ENCODE measurements around the gene LRRC63.
"Not testable (repeated sequence)": the region's sequence is repeated elsewhere in the genome, so short reads cannot be mapped to it uniquely, and the experiment has no call there.

The LRRC63 gene

DNA sequence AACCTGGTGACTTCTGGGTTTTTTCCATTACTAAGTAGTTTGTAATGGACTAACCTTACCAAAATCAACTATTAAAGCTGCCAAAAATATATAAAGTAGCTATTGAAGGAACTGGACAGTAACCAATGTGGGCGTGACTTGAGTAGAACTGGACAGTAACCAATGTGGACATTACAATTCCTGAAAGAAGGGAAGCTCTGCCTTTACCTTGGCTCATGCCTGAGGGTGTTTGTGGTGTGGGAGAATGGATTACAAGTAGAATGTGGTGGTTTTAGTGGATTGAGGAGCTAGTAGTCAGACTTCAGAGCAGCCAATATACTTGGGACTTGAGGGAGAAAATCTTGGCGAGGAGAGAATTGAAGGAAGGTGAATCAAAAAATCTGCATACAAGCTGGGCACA is 17.5 kb downstream of the LRRC63 start:
- Histone ChIP-seq H3K27me3 (ENCODE audit: control insufficient read depth, insufficient read depth, low read length, poor library complexity, severe bottlenecking) (no peaks in the 10 kb centered on the region), H3K36me3 (ENCODE audit: control insufficient read depth, insufficient read depth, low read length) (no peaks in the 10 kb centered on the region), H3K4me3 (ENCODE audit: insufficient read depth, low read depth, low read length) (no peak overlapping the region), H3K9me3 (ENCODE audit: control insufficient read depth, low read length) (no peaks in the 10 kb centered on the region), H3K4me1 (ENCODE audit: control insufficient read depth, insufficient read depth, low read length) (no peaks in the 10 kb centered on the region), H3K27ac (ENCODE audit: insufficient read depth, low read depth, low read length, poor library complexity, severe bottlenecking) (no peak overlapping the region)
- 93 to 97% methylated on average over 2 of the region's 2 CpGs for WGBS, 2 experiments

DNA sequence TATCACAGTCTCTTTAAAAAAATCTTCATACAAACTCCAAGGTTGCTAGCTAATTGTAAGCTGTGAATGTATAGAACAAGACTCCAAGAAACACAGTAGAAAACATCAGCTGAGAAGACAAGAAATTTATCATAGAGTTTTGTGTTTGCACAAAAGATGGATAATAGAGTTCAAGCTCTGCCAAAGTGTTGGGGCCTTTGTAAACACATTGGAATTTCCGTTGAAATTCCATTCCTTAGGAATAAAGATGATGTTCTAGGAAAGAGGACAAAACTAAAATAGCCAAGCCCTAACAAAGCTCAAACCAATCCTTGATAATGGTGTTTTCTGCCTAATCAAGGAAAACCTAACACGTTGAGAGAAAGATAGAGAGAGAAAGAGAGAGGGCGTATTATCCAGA is 20.6 kb downstream of the LRRC63 start:
- 85 to 86% methylated on average over 2 of the region's 3 CpGs for WGBS, 2 experiments
- no peak overlapping the region for H3K27ac ChIP-seq (ENCODE audit: insufficient read depth, low read depth, low read length, poor library complexity, severe bottlenecking)

DNA sequence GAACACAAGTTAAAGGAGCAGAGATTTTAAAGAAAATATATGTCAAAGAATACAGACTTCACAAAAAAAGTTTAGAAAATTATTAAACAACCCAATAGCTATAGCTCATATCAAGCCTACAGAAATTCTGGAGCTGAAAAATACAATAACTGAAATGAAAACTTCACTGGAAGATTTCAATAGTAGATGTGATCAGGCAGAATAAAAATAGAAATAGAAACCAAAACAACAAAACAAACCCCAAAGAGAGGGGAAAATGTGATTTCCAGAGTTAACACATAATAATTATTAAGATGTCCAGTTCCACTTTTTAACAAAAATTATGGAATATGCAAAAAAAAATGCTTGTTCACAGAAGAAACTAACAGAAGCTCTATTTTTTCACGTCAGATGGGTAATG is 23.6 kb downstream of the LRRC63 start:
- H3K36me3 ChIP-seq (ENCODE audit: control insufficient read depth, insufficient read depth, low read length), result no peaks in the 10 kb centered on the region
- 88% methylated on average over 1 of the region's 1 CpG; no CpG with 5 or more reads in 1 of the 2 experiments for WGBS, 2 experiments

More for the DNA sequence above, 20.6 kb downstream of the LRRC63 start:
- no peaks in the 10 kb centered on the region for H3K36me3 ChIP-seq (ENCODE audit: control insufficient read depth, insufficient read depth, low read length)
- no peak overlapping the region for H3K4me3 ChIP-seq (ENCODE audit: insufficient read depth, low read depth, low read length)
- no peaks in the 10 kb centered on the region for H3K4me1 ChIP-seq (ENCODE audit: control insufficient read depth, insufficient read depth, low read length)
- H3K27me3 ChIP-seq (ENCODE audit: control insufficient read depth, insufficient read depth, low read length, poor library complexity, severe bottlenecking), result no peaks in the 10 kb centered on the region
- peaks cover 3% of the 10 kb centered on the region for H3K9me3 ChIP-seq (ENCODE audit: control insufficient read depth, low read length)

DNA sequence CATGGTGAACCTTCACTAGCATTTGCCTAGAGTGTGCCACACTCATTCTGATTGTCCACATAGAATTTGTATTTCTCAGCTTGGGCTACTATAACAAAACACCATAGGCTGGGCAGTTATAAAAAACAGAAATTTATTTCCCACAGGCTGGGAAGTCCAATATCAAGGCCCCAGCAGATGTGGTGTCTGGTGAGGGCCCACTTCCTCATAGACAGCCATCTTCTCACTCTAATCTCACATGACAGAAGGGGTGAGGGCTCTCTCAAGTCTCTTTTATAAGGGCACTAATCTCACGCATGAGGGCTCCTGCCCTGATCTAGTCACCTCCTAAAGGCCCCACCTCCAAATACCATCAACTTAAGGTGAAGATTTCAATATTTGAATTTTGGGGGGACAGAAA is 53.6 kb downstream of the LRRC63 start:
- H3K4me3 ChIP-seq (ENCODE audit: insufficient read depth, low read depth, low read length), result no peak overlapping the region
- no peak overlapping the region for H3K27ac ChIP-seq (ENCODE audit: insufficient read depth, low read depth, low read length, poor library complexity, severe bottlenecking)
- H3K36me3 ChIP-seq (ENCODE audit: control insufficient read depth, insufficient read depth, low read length), result no peaks in the 10 kb centered on the region
- no peaks in the 10 kb centered on the region for H3K4me1 ChIP-seq (ENCODE audit: control insufficient read depth, insufficient read depth, low read length)
- no peaks in the 10 kb centered on the region for H3K27me3 ChIP-seq (ENCODE audit: control insufficient read depth, insufficient read depth, low read length, poor library complexity, severe bottlenecking)
- WGBS, 2 experiments, result 86 to 94% methylated on average over 1 of the region's 1 CpG
- H3K9me3 ChIP-seq (ENCODE audit: control insufficient read depth, low read length), result no peaks in the 10 kb centered on the region

More for the DNA sequence above, 23.6 kb downstream of the LRRC63 start:
- Histone ChIP-seq H3K27ac (ENCODE audit: insufficient read depth, low read depth, low read length, poor library complexity, severe bottlenecking) (no peak overlapping the region), H3K27me3 (ENCODE audit: control insufficient read depth, insufficient read depth, low read length, poor library complexity, severe bottlenecking) (no peaks in the 10 kb centered on the region), H3K4me1 (ENCODE audit: control insufficient read depth, insufficient read depth, low read length) (no peaks in the 10 kb centered on the region), H3K4me3 (ENCODE audit: insufficient read depth, low read depth, low read length) (no peak overlapping the region), H3K9me3 (ENCODE audit: control insufficient read depth, low read length) (peaks cover 3% of the 10 kb centered on the region)

DNA sequence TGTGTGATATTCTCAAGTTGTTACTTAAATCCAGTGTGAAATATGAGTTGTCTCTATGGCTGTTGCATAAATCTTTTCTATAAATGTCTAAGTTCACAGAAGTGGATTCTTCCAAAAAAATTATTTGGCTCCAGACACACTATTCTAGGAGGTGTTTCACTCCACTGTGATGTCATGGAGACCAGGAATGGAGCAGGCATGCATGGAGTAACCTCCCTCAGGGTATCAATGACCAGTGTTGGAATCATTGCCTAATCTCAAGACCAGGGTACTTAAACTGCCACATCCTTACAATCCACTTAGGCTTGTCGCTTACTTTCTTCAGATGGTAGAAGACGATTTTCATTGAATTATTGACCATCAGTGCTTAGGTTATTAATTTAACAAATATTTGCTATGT is 55.4 kb downstream of the LRRC63 start:
- H3K4me1 ChIP-seq (ENCODE audit: control insufficient read depth, insufficient read depth, low read length), result no peaks in the 10 kb centered on the region
- no peak overlapping the region for H3K4me3 ChIP-seq (ENCODE audit: insufficient read depth, low read depth, low read length)
- no peak overlapping the region for H3K27ac ChIP-seq (ENCODE audit: insufficient read depth, low read depth, low read length, poor library complexity, severe bottlenecking)
- 75% methylated on average over 2 of the region's 2 CpGs; no CpG with 5 or more reads in 1 of the 2 experiments for WGBS, 2 experiments
- no peaks in the 10 kb centered on the region for H3K27me3 ChIP-seq (ENCODE audit: control insufficient read depth, insufficient read depth, low read length, poor library complexity, severe bottlenecking)
- no peaks in the 10 kb centered on the region for H3K9me3 ChIP-seq (ENCODE audit: control insufficient read depth, low read length)
- H3K36me3 ChIP-seq (ENCODE audit: control insufficient read depth, insufficient read depth, low read length), result no peaks in the 10 kb centered on the region

DNA sequence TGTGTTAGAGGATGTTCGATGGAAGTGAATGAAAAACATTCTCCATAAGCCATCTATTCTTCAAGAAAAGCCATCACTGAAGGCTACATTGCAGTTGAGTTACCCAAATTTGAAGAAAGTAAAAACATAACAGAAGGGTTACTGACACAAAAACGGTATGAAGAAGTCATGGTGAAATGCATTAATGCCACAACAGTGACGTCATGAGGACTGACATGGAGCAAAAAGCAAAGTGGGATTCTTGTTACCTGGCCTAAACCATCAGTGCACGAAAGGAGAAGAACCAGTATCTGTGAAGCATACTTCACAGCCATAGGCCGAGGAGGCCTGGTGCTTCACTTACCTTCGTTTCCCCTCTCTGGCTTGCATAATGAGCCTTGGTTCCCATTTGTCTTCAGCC is 58.7 kb downstream of the LRRC63 start:
- Histone ChIP-seq H3K36me3 (ENCODE audit: control insufficient read depth, insufficient read depth, low read length) (no peaks in the 10 kb centered on the region), H3K4me1 (ENCODE audit: control insufficient read depth, insufficient read depth, low read length) (no peaks in the 10 kb centered on the region), H3K27me3 (ENCODE audit: control insufficient read depth, insufficient read depth, low read length, poor library complexity, severe bottlenecking) (no peaks in the 10 kb centered on the region), H3K4me3 (ENCODE audit: insufficient read depth, low read depth, low read length) (no peak overlapping the region), H3K9me3 (ENCODE audit: control insufficient read depth, low read length) (no peaks in the 10 kb centered on the region), H3K27ac (ENCODE audit: insufficient read depth, low read depth, low read length, poor library complexity, severe bottlenecking) (no peak overlapping the region)
- 88 to 89% methylated on average over 5 to 6 of the region's 6 CpGs for WGBS, 2 experiments

DNA sequence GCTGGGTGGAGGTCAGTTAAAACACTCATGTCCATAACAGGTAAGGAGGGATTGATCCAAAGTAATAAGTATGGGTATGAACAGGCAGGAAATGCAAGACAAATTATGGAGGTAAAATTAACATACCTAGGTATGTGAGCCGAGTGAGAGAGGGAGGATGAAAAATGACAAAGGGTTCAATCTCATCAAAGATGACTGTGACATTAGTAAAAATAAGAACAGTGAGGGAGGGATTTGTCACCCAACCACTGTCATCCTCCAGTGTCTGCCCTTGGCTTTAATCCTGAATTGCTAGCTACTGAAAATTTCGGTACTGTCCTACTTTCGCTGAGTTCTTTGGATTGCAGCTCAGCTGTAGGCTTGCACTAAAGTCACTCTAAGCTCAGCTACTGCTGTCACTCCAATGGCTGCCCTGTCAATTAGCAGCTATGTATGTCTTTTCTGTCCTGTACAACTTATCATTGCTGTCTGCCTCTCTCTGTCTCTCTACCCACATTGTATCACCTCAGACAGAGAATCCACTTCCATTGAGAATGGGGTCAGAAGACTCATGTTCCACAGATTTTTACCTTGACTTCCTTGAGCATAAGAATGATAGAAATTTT is 62.5 kb downstream of the LRRC63 start:
- H3K4me3 ChIP-seq (ENCODE audit: insufficient read depth, low read depth, low read length), result no peak overlapping the region
- H3K36me3 ChIP-seq (ENCODE audit: control insufficient read depth, insufficient read depth, low read length), result no peaks in the 10 kb centered on the region
- WGBS, 2 experiments, result 92 to 93% methylated on average over 3 of the region's 3 CpGs
- H3K27ac ChIP-seq (ENCODE audit: insufficient read depth, low read depth, low read length, poor library complexity, severe bottlenecking), result no peak overlapping the region
- H3K9me3 ChIP-seq (ENCODE audit: control insufficient read depth, low read length), result no peaks in the 10 kb centered on the region
- no peaks in the 10 kb centered on the region for H3K4me1 ChIP-seq (ENCODE audit: control insufficient read depth, insufficient read depth, low read length)
- H3K27me3 ChIP-seq (ENCODE audit: control insufficient read depth, insufficient read depth, low read length, poor library complexity, severe bottlenecking), result no peaks in the 10 kb centered on the region

DNA sequence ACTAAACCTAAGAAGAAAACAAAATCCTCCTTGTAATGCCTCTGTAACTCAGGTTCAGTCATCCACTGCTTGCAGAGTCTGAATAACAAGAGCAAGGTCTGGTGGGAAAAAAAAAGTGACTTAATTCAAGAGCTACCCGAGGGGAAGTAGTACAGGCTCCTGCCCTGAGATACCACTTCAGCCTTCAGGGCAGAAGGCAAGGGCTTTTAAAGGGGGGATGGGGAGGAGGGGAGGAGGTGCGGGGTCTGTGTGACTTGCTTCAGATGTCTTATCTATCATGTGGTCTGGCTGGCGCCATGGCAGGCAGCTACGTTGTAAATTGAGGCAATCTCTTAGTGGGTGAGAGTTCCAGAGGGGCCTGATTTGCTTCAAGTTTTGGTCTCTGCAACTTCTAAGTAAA is 66.7 kb downstream of the LRRC63 start:
- H3K9me3 ChIP-seq (ENCODE audit: control insufficient read depth, low read length), result no peaks in the 10 kb centered on the region
- no peaks in the 10 kb centered on the region for H3K4me1 ChIP-seq (ENCODE audit: control insufficient read depth, insufficient read depth, low read length)
- 49 to 52% methylated on average over 4 of the region's 4 CpGs for WGBS, 2 experiments
- H3K27ac ChIP-seq (ENCODE audit: insufficient read depth, low read depth, low read length, poor library complexity, severe bottlenecking), result no peak overlapping the region
- H3K27me3 ChIP-seq (ENCODE audit: control insufficient read depth, insufficient read depth, low read length, poor library complexity, severe bottlenecking), result no peaks in the 10 kb centered on the region
- no peaks in the 10 kb centered on the region for H3K36me3 ChIP-seq (ENCODE audit: control insufficient read depth, insufficient read depth, low read length)
- H3K4me3 ChIP-seq (ENCODE audit: insufficient read depth, low read depth, low read length), result no peak overlapping the region

DNA sequence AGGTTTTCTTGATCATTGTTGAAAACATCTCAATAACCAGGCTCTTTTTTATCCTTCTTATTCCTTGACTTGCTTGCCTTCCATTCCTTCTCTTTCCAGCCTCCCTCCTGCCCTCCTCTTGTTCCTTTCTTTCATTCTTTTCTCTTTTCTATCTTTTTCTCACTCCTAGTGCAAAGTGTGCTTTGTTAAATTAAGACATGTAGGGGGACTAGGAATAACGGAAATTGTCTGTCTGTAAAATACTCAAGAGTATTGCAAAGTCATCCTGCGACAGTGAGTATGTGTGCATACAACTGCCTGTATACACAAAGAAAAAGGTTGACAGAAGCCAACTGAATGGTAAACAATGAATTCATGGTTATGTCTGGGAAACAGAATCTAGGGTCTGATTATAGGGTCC is 70.1 kb downstream of the LRRC63 start:
- H3K4me3 ChIP-seq (ENCODE audit: insufficient read depth, low read depth, low read length), result no peak overlapping the region
- 93 to 95% methylated on average over 2 of the region's 2 CpGs for WGBS, 2 experiments
- H3K4me1 ChIP-seq (ENCODE audit: control insufficient read depth, insufficient read depth, low read length), result no peaks in the 10 kb centered on the region
- no peak overlapping the region for H3K27ac ChIP-seq (ENCODE audit: insufficient read depth, low read depth, low read length, poor library complexity, severe bottlenecking)
- no peaks in the 10 kb centered on the region for H3K9me3 ChIP-seq (ENCODE audit: control insufficient read depth, low read length)
- H3K36me3 ChIP-seq (ENCODE audit: control insufficient read depth, insufficient read depth, low read length), result no peaks in the 10 kb centered on the region
- no peaks in the 10 kb centered on the region for H3K27me3 ChIP-seq (ENCODE audit: control insufficient read depth, insufficient read depth, low read length, poor library complexity, severe bottlenecking)

DNA sequence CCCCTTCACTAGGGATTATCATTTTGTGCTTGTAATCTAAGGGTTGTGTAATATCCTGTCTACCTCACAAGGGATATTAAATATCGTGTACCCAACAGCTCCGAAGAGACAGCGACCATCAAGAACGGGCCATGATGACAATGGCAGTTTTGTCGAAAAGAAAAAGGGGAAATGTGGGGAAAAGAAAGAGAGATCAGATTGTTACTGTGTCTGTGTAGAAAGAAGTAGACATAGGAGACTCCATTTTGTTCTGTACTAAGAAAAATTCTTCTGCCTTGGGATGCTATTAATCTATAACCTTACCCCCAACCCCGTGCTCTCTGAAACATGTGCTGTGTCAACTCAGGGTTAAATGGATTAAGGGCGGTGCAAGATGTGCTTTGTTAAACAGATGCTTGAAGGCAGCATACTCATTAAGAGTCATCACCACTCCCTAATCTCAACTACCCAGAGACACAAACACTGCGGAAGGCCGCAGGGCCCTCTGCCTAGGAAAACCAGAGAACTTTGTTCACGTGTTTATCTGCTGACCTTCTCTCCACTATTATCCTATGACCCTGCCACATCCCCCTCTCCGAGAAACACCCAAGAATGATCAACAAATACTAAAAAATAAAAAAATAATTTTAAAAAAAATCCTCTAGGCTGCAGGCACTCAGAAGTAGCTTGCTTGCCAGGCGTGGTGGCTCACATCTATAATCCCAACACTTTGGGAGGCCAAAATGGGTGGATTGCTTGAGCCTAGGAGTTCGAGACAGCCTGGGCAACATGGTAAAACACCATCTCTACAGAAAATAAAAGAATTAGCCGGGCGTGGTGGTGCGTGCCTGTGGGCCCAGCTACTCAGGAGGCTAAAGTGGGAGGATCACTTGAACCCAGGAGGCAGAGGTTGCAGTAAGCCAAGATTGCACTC is 72.4 kb downstream of the LRRC63 start:
- WGBS, 2 experiments, result 90 to 97% methylated on average over 10 to 14 of the region's 16 CpGs
- not testable (repeated sequence) for H3K27ac ChIP-seq (ENCODE audit: insufficient read depth, low read depth, low read length, poor library complexity, severe bottlenecking); H3K36me3 ChIP-seq (ENCODE audit: control insufficient read depth, insufficient read depth, low read length); H3K27me3 ChIP-seq (ENCODE audit: control insufficient read depth, insufficient read depth, low read length, poor library complexity, severe bottlenecking); H3K4me1 ChIP-seq (ENCODE audit: control insufficient read depth, insufficient read depth, low read length); H3K4me3 ChIP-seq (ENCODE audit: insufficient read depth, low read depth, low read length); H3K9me3 ChIP-seq (ENCODE audit: control insufficient read depth, low read length)
